H1 (cell line): Measurements from ENCODE around the gene SPRING1. TPM values are rescaled to one million over a fixed set of nuclear protein-coding genes. Genes with fewer than 3 reads are reported as not detected.

Experiments
- KDM4A ChIP-seq: IDR thresholded peaks from one replicate; pipeline ENCODE4 v1.7.1; 2012; ENCODE audit warnings: low read depth, mild to moderate bottlenecking, moderate library complexity, low read length, inconsistent platforms; ENCODE audit not compliant: severe bottlenecking
- YY1 ChIP-seq: IDR thresholded peaks from 2 replicates; pipeline ENCODE4 v1.6.1; 2011; ENCODE audit warnings: low read depth, mild to moderate bottlenecking, low read length
- polyA plus RNA-seq, 7 experiments: library from polyadenylated mRNA; depleted of rRNA in 3 of 7; stranded (reverse) in 5 of 7; unstranded in 2 of 7; fragments of >200 nt in 5 of 7; fragments of 200-250 nt in 2 of 7; gene quantifications; 1 replicate in 5 of 7; 2 replicates in 1 of 7; 4 replicates in 1 of 7; pipeline versions ENCODE4 v1.2.1 to v1.2.3, GENCODE V29; 2011 to 2013; ENCODE audit warnings: missing spikeins in 2 of 7, mixed read lengths in 2 of 7
- total RNA-seq: library from RNA; stranded (reverse); fragmentation: NEBNext Ultra II Directional; extraction: Animal tissue kit (Norgen Biotek cat#: 25700); gene quantifications from 2 replicates; pipeline ENCODE4 v1.2.1, GENCODE V29; 2021
- TF ChIP-seq, protein P1 (sequence below), 3 experiments: IDR thresholded peaks; 1 replicate in 2 of 3; 2 replicates in 1 of 3; pipeline versions ENCODE4 v1.5.1 to v1.6.1; 2011; ENCODE audit warnings: low read length in 3 of 3, mild to moderate bottlenecking in 3 of 3, inconsistent platforms in 2 of 3, low read depth in 1 of 3, moderate library complexity in 1 of 3; ENCODE audit not compliant: insufficient read depth in 1 of 3; ENCODE audit errors: control extremely low read depth in 1 of 3

The SPRING1 gene
- total and polyA plus RNA-seq, 2 of the 8 experiments (the other 6 are each of a cell fraction or from before 2014, with no cell fraction given) = 14.3 to 46.5 TPM

- TF ChIP-seq YY1 (no peak), KDM4A (no peak)
- TF ChIP-seq, protein P1, sequence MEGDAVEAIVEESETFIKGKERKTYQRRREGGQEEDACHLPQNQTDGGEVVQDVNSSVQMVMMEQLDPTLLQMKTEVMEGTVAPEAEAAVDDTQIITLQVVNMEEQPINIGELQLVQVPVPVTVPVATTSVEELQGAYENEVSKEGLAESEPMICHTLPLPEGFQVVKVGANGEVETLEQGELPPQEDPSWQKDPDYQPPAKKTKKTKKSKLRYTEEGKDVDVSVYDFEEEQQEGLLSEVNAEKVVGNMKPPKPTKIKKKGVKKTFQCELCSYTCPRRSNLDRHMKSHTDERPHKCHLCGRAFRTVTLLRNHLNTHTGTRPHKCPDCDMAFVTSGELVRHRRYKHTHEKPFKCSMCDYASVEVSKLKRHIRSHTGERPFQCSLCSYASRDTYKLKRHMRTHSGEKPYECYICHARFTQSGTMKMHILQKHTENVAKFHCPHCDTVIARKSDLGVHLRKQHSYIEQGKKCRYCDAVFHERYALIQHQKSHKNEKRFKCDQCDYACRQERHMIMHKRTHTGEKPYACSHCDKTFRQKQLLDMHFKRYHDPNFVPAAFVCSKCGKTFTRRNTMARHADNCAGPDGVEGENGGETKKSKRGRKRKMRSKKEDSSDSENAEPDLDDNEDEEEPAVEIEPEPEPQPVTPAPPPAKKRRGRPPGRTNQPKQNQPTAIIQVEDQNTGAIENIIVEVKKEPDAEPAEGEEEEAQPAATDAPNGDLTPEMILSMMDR (IDR thresholded peaks at IDR 0.05; ENCODE audit: control extremely low read depth in 1 of 3, insufficient read depth in 1 of 3, low read depth in 1 of 3, low read length in 3 of 3) = no peak
- TF ChIP-seq, all 59 proteins: peak for 0
Observed at GRCh38 chr12:116691205-116691604, 46.7 kb downstream of the SPRING1 start (continued).
